G401 (cell line): Measurements from ENCODE around the gene RPS6KA5. TPM values are rescaled to one million over a fixed set of nuclear protein-coding genes. Genes with fewer than 3 reads are reported as not detected.
A peak's percentile ranks its signal among the peaks of the same experiment; 100 is the strongest.
"Not testable (repeated sequence)": the region's sequence is repeated elsewhere in the genome, so short reads cannot be mapped to it uniquely, and the experiment has no call there.

Source experiments
- DNase-seq: peaks from one replicate; pipeline ENCODE4 v3.0.0-alpha.2; 2015; ENCODE audit warnings: low spot score
- in situ Hi-C: cut with HindIII; loops from 2 replicates; pipeline ENCODE4 v1.10.0; 2016; ENCODE audit warnings: low sequenced_read_pairs, mixed read lengths
- total RNA-seq: library from RNA; depleted of rRNA; stranded (reverse); fragments of >200 nt; shearing (Covaris generic); gene quantifications from 2 replicates; pipeline ENCODE4 v1.2.3, GENCODE V29; 2014

The RPS6KA5 gene
- total RNA-seq, 1 experiment from 2014 or later = 0.78 TPM

- in situ Hi-C loops = no loop called here
Measured at GRCh38 chr14:90962505-90963109, 97.8 kb downstream of the RPS6KA5 start.

DNA sequence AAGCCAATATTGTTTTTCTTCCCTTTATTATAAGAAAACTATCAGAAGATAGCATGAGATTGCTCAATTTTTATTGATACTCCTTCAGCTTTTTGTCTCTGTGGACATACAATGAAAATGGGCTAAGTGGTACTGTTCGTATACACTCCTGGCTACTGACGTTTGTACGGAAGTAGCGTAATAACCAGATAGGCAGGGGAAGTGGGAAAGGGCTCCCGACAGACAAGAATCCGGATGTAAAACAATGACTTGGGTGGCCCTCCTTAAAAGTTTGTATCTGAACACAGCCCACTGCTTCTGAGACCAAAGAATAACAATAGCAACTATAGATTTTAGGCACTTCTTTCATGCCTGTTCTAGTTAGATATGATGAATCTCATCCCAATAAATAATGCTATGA lies 99.6 kb downstream of the RPS6KA5 start:
- DNase-seq = no peak
- in situ Hi-C loops = no loop called here

More at GRCh38 chr14:90962505-90963109, 97.8 kb downstream of the RPS6KA5 start:
- DNase-seq = no peak

GRCh38 chr14:90959344-90959743 lies 101.1 kb downstream of the RPS6KA5 start:
- DNase-seq = no peak
- in situ Hi-C loops = no loop called here

GRCh38 chr14:90956273-90956672 lies 104.2 kb downstream of the RPS6KA5 start:
- no peak for DNase-seq
- in situ Hi-C loops = no loop called here

- in situ Hi-C loops = not testable (repeated sequence)
Measured at GRCh38 chr14:90953643-90954042, 106.8 kb downstream of the RPS6KA5 start.

GRCh38 chr14:90943367-90943766 lies 117.1 kb downstream of the RPS6KA5 start:
- in situ Hi-C loops = no loop called here
- no peak for DNase-seq

More at GRCh38 chr14:90953643-90954042, 106.8 kb downstream of the RPS6KA5 start:
- not testable (repeated sequence) for DNase-seq

DNA sequence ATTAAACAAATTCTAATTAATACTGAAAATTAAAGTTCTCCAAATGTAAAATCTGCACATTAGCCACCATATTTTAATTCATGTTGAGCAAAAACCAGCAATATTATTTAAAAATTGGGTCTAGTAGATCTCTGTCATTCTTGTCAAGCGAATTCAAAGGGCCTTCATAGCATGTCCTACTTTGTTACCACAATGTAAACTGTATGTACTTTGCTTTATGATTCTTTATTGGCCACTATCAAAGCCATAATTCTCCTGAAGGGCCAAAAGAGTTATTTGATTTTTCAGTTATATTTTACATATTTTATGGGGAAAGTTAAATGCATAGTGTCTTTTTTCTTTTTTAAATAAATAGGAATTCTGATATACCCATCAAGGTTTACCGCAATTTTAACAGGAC lies 117.9 kb downstream of the RPS6KA5 start:
- in situ Hi-C loops = no loop called here
- DNase-seq = no peak

DNA sequence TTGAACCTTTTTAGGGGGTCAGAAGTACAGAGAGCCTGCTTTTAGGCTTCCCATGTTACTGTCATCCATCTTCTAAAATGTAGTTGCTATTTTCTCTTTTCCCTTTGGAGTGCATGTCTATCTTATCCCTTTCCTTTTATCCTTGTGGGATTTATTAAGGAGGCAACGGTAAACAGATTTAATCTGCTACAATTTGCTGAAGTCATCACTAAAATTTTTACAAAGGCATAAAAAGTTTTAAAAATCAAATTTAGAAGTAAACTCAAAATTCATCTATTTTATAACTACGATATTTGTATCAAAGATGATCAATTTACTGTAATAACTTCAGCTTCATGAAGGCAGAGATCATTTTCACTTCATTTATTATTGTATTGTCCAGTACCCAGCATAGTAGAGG lies 118.7 kb downstream of the RPS6KA5 start:
- in situ Hi-C loops = no loop called here
- DNase-seq = no peak

GRCh38 chr14:90940318-90940962 lies 120.0 kb downstream of the RPS6KA5 start:
- in situ Hi-C loops = no loop called here
- peak; percentile 71 for DNase-seq

- DNase-seq, in situ Hi-C loops: not testable (repeated sequence)
Measured at GRCh38 chr14:90939252-90939795, 121.1 kb downstream of the RPS6KA5 start.

- DNase-seq = no peak
- in situ Hi-C loops = no loop called here
Measured at GRCh38 chr14:90938615-90939014, 121.8 kb downstream of the RPS6KA5 start.

GRCh38 chr14:90936757-90937440 lies 123.5 kb downstream of the RPS6KA5 start:
- peak; percentile 69 for DNase-seq
- in situ Hi-C loops = no loop called here

DNA sequence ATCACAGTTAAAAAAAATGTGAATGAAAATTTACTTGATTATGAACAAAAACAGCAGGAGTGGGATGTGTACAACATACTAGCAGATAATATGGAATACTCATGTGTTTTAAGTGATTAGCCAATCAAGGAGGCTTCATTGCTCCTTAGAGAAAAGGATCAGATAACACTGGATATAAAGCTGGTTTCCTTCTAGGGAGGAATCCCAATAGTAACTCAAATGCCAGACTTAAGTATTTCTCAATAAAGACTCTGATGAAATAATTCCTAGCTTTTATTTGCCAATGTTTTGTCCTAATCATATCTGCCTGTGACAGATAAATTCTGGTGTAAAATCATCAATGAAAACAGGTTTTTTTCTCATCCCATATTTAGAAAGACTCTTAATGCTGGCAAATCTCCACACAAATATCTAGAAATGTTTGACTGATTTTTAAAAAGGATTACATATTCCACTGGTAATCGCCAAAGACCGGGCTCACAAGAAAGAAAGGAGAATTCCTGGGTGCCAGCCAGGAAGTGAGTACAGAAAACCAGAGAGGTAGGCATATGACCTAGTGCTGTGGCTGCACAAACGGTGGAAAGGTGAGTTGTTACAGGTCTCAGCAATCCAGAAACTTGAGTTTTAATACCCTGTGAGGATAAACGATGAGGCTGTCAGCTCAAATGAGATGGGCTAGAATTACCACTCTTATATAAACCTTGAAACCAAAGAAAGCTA lies 135.7 kb downstream of the RPS6KA5 start:
- in situ Hi-C loops = no loop called here
- peak; percentile 43 for DNase-seq

DNA sequence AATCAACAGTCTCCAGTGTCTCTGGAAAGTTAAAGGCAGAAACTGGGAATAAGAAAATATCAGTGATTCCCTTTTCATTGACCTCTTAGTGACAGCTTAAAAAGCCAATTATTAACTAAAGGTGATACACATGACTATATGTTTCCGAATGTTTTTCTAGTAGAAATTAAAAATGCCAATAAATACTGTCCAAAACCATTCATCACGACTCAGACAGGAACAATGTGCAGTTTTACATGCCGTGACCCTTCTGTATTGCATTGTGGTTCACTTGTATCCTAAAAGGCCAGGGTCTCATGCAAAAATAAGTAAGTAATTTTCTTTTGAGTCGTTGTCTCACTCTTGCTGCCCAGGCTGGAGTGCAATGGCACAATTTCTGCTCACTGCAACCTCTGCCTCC lies 138.3 kb downstream of the RPS6KA5 start:
- no peak for DNase-seq
- in situ Hi-C loops = no loop called here

- no peak for DNase-seq
- in situ Hi-C loops = no loop called here
Measured at GRCh38 chr14:90911121-90911520, 149.3 kb downstream of the RPS6KA5 start.

DNA sequence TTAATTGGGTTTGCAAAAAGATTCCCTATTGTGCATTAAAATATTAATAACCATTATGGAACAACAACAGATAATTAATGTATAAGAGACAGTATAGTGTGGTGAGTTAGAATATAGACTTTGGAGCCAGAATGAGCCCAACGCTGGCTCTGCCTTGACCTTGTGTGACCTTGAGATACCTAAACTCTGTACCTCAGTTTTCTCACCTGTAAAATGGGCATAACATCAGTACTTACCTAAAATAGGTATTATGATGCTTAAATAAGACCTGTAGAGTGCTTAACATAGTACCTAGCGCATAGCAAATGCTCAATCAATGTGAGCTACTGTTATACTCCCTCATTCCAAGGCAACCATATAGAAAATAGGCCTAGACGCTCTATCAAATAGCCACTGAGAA lies 153.3 kb downstream of the RPS6KA5 start:
- in situ Hi-C loops = no loop called here
- DNase-seq = no peak

DNA sequence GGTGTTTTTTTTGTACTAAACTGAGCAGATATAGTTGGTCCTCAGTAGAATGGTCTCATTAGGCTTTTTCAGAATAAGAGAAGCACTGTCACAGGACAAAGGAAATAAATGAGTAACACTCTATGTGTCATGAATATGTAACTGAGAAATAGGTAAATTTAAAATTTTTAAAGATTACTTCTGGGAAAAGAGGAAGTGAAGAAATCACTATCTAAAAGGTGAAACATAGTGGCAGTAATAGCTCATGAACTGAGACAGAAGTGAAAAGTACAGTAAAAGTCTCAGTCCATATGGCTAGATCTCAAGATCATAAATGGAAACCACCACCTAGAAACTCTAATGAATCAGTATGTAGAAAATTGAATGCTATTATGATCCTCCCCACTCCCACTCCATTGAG lies 154.9 kb downstream of the RPS6KA5 start:
- in situ Hi-C loops = no loop called here
- DNase-seq = no peak

DNA sequence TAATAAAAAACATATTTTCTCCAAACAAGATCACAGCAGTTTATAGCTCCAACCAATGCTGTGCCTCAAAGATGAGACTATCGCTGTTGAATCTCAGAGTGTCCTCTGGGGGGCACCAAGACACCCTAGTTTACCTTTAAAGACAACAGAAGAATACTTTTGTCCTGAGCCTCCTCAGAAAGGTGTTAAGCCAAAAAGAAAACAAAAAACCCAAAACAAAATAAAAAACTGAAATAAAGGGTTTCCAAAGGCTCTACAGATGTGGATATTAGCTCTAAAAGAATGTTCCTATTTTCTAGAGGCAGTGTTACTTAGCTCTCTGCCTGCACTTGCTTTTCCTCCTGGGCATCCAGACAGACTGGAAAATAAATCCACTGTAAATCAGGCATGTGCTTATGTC lies 157.3 kb downstream of the RPS6KA5 start:
- DNase-seq = peak; percentile 87
- in situ Hi-C loops = no loop called here

- in situ Hi-C loops = no loop called here
- DNase-seq = peak; percentile 33
Measured at GRCh38 chr14:90900476-90901083, 159.9 kb downstream of the RPS6KA5 start.
